ENCODE data around the gene HTR3E.
"Not testable (repeated sequence)": the region's sequence is repeated elsewhere in the genome, so short reads cannot be mapped to it uniquely, and the experiment has no call there.

The HTR3E gene

DNA sequence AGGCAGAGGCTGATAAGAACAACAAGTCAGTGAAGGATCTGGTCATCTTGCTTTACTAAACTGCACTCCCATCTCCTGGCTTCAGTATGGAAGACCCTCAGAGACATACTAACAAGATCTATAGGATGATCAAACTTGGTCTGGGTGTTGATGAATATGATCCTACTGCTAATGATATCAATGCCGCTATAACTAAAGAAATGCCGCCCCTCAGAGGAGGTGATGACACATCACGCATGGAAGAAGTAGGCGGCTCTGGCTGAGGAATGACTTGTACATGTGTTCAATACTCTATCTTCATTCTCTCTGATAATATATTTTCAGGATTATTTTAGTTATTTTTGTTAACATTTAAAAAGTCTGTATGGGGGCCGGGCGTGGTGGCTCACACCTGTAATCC is 20.8 kb downstream of the HTR3E start:
- DNase-seq: no peak

DNA sequence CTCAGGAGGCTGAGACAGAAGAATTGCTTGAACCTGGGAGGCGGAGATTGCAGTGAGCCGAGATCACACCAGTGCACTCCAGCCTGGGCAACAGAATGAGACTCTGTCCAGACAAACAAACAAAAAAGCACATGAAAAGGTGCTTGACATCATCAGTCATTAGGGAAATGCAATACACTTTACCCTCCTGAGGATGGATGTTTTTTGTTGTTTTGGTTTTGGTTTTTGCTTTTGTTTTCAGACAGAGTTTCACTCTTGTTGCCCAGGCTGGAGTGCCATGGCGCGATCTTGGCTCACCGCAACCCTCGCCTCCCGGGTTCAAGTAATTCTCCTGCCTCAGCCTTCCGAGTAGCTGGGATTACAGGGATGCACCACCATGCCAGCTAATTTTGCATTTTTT is 24.2 kb downstream of the HTR3E start:
- not testable (repeated sequence) for DNase-seq

DNA sequence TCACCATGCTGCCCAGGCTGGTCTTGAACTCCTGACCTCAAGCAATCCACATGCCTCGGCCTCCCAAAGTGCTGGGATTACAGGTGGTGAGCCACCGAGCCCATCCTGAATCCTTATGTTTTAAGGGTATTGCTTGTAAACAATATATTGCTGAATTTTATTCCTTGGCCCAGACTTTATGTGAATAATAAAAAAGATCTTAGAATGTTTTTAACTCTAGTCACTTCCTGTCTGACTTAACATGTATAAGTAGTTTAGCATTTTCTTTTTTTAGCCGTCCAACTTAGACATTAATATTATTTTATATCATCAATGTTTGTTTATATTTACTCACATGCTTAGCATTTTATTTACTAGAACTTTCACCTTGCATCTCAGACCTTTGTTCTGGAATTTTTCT is 29.1 kb downstream of the HTR3E start:
- DNase-seq: no peak

DNA sequence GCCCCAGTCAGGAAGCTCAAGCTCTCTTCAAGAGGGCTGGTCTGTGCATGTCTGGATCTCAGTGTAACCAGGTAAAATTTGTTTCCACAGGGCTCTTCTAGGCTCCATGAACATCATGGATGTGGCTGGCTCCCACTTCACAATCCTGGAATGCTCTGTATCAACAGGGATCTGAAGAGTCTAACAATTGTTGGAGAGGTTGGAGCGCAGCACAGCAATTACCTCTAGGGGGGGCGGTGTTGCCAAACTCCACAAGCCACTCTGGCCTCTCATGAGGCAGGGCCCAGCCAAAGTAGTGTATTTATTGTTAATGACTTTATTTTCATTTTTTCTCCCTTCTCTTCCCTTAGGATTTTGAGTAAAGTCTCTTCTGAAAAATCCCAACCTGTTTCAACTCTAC is 32.1 kb downstream of the HTR3E start:
- no peak for DNase-seq

DNA sequence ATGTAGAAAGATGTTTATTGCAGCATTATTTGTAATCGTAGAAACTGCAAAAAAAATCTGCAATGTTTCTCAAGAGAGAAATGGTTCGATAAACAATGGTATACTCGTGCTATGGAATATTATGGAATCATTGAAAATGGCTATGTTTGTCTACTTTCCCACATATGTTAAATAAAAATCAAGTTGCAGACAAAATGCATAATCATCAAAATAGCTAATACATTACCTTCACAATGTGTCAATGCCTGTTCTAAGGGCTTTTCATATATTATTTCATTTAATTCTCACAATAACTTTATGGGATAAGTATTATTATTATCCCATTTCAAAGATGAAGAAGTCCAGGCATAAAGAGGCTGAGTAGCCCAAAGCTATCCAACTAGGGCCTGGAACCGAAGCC is 36.1 kb downstream of the HTR3E start:
- no peak for DNase-seq

DNA sequence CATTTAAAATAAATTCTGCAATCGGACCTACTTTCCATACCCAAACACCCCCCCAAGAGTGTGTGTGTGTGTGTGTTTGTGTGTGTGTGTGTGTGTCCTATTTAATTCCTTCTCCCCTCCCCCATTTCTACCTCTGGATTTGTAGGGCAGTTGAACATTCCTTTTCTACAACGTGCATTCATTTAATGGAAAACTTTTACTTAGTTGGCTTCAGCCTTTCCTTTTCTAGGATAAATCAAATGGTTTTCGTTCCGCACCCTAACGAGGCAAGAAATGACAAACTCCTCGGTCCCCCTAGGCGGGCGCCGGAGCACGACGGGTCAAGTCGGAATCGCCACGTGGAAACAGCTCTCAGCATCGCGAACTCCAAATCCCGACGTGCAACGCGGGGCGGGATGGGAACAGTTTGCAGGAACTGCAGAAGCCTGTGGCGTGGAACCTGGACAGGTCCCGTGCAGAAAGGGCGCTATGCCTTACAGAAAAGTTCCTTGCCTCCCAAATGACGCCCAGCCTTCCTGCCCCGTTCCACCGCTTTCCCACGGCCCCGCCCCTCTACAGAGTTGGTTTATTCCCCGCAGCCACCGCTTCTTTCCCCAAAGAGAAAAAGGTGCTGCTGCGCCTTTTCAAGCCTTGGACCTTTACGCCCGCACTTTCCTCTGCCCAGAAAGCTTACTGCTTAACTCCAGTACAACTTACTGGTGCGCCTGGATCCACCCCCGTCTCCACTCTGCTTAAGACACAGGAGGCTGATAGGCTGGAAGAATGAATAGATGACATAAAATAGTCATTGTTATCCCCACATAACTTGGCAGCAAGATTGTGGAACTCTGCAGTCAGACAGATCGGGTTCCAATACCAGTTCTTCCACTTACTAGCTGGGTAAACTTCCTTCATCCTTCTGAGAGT is 37.2 kb downstream of the HTR3E start:
- peak; percentile 64 for DNase-seq

DNA sequence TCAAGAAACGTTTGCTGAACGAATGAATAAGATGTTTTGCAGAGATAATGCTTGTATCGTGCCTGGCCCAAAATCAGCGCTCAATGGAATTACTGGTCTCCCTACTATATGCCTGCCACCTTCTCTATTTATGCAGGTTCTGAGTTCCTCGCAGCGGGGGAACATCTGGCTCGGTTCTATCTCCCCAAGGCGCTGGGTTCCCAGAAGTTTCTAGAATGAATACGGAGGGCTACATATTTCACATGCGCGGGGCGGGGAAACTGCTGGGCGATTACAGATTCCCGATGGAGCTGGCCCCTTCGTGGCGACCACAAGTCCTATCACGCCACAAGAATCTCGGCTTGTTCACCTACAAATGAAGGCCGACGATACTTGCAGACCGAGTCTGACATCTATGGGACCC is 37.9 kb downstream of the HTR3E start:
- no peak for DNase-seq

DNA sequence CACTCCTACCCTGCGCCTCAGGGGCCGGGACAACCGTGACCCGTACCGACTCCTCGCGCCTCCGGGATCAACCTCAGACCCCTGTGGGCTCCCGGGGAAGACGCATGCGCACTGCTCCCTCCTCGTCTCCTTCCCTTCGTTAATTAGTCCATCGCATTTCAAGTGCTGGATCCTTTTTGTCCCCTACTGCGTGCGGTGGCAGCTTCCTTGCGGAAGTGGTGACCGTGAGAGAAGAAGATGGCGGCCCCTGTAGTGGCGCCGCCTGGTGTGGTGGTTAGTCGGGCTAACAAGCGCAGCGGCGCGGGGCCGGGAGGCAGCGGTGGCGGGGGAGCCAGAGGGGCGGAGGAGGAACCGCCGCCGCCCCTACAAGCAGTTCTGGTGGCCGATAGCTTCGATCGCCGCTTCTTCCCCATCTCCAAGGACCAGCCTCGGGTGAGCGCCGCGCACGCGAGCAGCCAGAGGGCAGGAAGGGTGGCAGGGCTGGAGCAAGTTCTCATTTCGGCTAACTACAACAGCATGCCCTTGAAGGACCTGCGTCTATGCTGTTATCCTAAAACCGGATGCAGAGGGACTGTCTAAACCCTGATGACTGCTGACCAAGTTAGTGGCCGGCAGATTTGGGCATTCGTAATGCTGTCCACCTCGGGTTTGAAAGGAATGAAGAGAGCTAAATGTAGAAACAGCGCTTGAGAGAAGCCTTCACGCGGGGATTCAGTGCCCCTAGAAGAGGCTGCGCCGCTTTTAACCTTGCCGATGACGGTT is 38.5 kb downstream of the HTR3E start, which contains the start of gene EIF2B5:
Gene EIF2B5, plus strand, starts transcription at position 210 of the 762 bp plus-strand sequence. Its CDS starts 28 bp downstream, at position 238.
- peak; percentile 87 for DNase-seq

DNA sequence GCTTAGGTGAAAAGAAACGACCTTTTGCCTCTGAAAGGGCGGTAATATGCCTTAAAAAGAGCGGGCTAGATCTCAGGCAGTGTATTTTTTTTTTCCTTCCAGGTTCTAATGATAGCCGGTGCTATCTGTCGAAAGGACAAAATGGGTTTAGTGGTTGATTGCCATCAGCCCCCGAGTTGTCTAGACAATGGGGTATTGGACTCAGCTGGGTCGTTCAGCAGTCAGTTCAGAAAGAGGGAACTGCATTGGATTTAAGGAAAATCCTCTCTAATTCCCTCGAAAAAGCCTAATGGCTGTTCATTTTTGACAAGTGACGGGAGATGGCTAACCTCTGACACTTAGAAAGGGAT is 39.0 kb downstream of the HTR3E start:
- DNase-seq: no peak

DNA sequence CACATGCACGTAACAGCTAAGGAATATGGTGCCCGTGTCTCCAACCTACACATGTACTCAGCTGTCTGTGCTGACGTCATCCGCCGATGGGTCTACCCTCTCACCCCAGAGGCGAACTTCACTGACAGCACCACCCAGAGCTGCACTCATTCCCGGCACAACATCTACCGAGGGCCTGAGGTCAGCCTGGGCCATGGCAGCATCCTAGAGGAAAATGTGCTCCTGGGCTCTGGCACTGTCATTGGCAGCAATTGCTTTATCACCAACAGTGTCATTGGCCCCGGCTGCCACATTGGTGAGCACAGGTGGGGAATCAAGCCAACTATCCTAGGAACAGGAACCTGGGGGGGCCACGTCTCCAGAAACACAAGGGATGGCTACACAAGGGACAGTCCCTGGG is 43.6 kb downstream of the HTR3E start:
- no peak for DNase-seq

DNA sequence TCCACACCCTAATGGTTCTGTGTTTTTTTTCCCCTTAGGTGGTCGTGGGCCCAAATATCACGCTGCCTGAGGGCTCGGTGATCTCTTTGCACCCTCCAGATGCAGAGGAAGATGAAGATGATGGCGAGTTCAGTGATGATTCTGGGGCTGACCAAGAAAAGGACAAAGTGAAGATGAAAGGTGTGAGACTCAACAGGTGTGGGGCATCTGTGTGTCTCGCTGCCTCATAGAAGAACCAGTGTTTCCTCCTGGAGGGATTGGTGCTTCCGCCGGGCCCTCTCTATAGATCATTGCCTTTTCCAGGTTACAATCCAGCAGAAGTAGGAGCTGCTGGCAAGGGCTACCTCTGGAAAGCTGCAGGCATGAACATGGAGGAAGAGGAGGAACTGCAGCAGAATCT is 45.3 kb downstream of the HTR3E start:
- no peak for DNase-seq

DNA sequence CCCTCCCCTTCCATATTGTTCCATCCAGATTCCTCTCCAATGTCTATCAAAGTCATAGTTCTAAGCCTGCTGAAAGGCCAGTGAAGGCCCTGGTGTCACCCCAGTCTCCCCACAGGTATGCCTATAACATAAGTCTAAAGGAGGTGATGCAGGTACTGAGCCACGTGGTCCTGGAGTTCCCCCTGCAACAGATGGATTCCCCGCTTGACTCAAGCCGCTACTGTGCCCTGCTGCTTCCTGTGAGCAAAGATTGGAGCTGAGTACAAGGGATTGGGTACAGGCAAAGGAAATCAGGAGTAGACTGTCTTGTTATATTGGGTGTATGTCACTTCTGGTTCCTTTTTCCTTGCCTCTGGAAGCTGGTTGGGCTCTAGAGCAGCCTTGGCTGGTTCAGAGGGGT is 46.5 kb downstream of the HTR3E start:
- no peak for DNase-seq

DNA sequence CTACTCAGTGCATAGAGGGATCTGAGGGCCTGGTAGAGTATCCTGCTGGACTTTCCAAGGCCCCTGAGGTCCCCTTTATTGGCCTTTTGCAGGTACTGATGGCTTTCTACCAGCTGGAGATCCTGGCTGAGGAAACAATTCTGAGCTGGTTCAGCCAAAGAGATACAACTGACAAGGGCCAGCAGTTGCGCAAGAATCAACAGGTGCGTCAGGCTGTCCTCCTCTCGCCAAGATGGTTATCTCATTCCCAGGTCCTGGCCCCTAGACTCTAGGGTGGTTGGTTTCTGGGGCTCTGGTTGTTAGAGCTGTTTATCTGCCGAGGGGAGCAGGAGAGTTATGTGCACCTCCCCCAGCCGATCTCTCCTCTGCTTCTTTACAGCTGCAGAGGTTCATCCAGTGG is 47.6 kb downstream of the HTR3E start:
- no peak for DNase-seq

DNA sequence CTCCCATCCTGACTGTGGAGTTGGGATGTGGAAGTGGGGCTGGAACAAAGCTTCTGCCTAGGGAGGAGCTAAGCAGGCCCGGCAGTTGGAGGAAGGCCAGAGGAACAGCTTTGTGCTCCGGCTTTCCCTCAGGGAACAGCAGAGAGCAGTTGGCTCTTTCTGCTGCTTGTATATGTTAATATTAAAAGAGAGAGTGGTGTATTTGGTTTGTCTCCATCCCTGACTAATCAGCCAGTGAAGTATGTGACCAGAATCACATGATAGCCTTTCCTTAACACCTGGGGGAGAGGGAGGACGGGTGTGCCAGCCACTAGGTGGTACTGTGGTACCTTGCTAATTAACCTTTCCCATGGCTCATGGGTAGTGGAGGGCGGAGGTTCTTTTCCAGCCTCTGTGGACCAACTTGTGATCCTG is 48.3 kb downstream of the HTR3E start:
- no peak for DNase-seq

DNA sequence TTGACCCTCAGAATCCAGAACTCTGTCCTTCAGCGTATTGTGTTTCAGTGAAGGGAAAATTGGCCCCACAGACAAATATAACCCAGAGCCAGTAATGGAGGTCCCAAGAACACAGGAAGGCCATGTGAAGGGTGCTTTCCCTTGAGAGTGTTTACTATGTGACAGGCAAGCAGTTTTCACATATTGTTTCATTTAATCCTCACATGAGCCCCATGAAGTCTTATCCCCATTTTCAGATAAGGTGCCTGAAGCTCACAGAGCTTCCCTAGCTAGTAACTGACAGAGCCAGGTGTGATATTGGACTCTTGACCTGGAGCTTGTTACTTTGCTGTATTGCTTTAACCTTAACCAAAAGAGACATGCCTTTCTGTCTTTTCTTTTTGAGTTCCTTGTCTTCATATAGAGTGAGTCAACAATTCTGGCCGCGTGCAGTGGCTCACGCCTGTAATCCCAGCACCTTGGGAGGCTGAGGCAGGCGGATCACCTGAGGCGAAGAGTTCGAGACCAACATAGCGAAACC is 48.9 kb downstream of the HTR3E start:
- no peak for DNase-seq

DNA sequence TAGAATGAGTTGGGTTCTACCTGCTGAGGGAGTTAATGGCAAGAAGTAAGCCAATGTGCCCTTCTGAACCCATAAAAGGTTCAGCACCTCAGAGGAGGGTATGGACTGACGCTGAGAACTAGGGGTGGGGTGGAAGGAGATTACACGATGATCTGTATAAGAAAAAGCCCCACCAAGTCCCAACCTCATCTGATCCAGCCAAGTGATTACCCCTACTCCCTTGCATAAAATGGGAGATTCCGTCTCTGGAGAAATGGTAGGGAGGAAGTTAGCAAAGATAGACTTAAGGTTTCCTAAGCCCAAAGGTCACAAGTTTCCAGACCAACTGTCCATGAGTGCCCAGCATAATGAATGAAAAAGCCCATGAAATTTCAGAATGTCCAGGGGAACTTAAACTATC is 51.2 kb downstream of the HTR3E start:
- DNase-seq: no peak

DNA sequence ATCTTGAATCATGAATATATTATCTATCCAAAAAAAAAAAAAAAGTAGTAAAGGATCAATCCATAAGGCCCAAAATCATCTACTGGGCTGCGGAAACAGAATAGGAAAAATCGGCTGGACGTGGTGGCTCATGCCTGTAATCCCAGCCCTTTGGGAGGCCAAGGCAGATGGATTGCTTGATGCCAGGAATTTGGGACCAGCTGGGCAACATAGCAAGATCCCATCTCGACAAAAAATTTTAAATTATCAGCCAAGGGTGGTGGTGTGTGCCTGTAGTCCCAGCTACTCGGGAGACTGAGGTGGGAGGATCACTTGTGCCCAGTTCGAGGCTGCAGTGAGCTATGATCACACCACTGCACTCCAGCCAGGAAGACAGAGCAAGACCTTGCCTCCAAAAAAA is 52.3 kb downstream of the HTR3E start:
- DNase-seq: no peak

DNA sequence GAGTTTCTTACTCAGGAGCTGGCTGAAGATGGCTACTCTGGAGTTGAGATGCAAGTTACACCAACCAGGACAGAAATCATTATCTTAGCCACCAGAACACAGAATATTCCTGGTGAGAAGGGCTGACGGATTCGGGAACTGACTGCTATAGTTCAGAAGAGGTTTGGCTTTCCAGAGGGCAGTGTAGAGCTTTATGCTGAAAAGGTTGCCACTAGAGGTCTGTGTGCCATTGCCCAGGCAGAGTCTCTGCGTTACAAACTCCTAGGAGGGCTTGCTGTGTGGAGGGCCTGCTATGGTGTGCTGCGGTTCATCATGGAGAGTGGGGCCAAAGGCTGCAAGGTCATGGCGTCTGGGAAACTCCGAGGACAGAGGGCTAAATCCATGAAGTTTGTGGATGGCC is 52.9 kb downstream of the HTR3E start:
- DNase-seq: not testable (repeated sequence)

DNA sequence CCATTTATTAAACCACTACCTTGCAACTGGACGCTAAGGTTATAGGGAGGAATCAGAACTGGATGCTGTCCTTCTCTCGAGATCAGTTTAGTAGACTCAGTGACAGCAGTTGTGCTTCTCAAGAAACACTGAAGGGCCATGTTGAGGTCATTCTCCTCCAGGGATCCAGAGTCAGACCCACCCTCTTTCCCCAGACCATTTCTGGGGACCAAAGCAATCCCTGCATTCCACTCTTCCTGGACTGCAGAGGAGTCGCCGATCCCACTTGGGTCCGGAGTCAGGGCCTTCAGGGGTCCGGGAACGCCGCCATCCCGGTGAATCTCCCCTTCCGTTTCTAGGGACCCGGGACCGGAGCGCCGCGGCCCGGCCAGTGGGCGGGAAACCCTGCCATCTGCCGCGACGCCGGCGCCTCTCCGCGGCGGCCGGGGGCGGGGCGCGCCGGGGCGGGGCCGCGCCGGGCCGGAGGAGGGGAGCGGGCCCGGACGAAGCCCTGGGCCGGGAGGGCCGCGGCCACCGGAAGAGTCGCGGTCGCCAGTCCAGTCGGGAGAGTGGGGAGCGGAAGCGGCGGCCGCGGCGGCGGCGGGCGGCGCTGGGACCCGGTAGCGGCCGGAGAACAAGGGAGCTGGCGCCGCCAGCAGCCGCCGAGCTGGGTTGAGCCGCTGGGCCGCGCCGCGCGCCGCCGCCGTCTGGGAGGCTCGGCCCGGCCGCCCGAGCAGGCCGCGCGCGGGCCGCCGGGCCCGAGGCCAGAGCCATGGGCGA is 58.2 kb downstream of the HTR3E start, which contains the start of gene DVL3:
Gene DVL3, plus strand, starts transcription at position 493 of the 759 bp plus-strand sequence. Its CDS starts 259 bp downstream, at position 752.
- DNase-seq: peak; percentile 63

DNA sequence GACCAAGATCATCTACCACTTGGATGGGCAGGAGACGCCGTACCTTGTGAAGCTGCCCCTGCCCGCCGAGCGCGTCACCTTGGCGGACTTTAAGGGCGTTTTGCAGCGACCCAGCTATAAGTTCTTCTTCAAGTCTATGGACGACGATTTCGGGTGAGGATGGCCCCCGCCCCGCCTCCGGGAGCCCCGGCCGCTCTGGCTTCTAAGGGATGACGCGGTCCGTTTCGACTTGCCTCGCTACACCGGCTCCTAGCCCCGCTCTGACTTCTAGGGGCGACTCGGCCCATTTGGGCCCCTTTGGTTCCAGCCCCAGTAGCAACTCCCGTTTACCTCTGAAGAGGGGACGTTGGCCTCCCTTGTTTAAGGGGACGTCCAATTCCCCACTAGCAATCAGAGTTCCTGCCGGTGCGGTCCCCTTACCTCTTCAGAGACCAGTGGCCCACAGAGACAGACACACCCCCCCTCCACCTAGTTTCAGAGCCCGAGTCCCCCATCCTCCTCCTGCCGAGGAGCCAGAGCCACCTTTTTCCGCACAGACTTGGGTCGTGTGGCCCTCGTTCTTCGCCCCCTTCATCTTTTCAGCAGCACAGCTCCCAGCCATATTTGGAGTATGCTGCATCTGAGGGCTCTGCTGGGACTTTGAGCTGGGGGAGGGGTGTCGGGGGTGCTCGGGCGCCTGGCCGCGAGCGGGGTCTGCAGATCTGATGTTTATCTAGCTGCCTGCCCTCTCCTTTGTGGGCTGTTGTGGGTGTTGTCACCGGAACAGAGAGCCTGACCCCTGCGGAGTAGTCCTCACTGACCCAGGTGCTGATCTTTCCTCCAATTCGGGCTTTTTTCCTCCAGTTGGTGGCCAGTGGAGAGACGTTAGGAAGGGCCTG is 59.0 kb downstream of the HTR3E start:
- no peak for DNase-seq

DNA sequence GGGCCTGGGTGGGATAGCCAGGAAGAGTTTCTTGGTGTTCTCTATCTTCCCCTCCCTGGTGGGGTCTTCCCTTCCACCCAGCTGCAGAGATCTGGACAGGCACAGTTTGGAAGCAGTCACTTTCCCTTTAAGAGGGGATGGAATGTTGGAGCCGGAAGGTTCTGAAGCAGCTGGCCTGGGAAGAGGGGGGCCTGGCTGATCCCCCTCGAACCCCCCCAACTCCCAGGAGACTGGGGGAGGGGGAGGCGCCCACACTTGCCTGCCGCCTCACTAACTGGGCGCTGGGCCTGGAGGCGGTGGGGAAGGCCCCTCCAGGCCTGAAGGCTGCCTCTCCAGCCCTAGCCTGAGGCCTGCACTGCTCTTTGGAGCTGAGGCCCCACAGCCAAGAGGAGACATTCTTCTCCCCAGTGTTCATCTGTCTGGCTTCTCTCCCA is 59.7 kb downstream of the HTR3E start:
- peak; percentile 22 for DNase-seq
